Uterus (tissue), 4 donors: ENCODE data around the gene RAB7A. TPM values are rescaled to one million over a fixed set of nuclear protein-coding genes. Genes with fewer than 3 reads are reported as not detected.

Experiments used
- DNase-seq, 2 donors: peaks; one replicate each; pipeline ENCODE4 v3.0.0-alpha.2; 2019 to 2020
- H3K27ac ChIP-seq, 2 donors: fragments of 200-600 bp; sonication (generic); 1 replicate in 1 of 2; 2 replicates in 1 of 2; pipeline ENCODE4 v1.5.1; 2016 to 2018
- H3K27me3 ChIP-seq, 2 donors: fragments of 200-600 bp; sonication (generic); one replicate each; pipeline ENCODE4 v1.5.1; 2018 to 2019; ENCODE audit warnings: control low read depth in 1 of 2
- H3K36me3 ChIP-seq, 2 donors: fragments of 200-600 bp; sonication (generic); one replicate each; pipeline ENCODE4 v1.5.1; 2019; ENCODE audit warnings: control low read depth in 1 of 2
- H3K4me1 ChIP-seq, 2 donors: fragments of 200-600 bp; sonication (generic); one replicate each; pipeline ENCODE4 v1.5.1; 2018 to 2019; ENCODE audit warnings: control low read depth in 1 of 2
- H3K4me3 ChIP-seq, 2 donors: fragments of 200-600 bp; sonication (generic); 1 replicate in 1 of 2; 2 replicates in 1 of 2; pipeline ENCODE4 v1.5.1; 2018 to 2019; ENCODE audit warnings: mild to moderate bottlenecking in 1 of 2
- H3K9me3 ChIP-seq, 2 donors: fragments of 200-600 bp; sonication (generic); one replicate each; pipeline ENCODE4 v1.5.1; 2019; ENCODE audit warnings: control low read depth in 1 of 2
- CTCF ChIP-seq, 4 experiments: fragments of 200-600 bp in 2 of 4; fragments of 450-650 bp in 2 of 4; sonication (generic) in 2 of 4; IDR thresholded peaks; one replicate each; pipeline ENCODE4 v1.5.1; 2016 to 2019; ENCODE audit warnings: antibody characterized with exemption in 4 of 4, mild to moderate bottlenecking in 2 of 4, moderate library complexity in 1 of 4
- POLR2A ChIP-seq, 2 donors: fragments of 450-650 bp; IDR thresholded peaks; one replicate each; pipeline ENCODE4 v1.6.1; 2016; ENCODE audit warnings: antibody characterized with exemption in 2 of 2, mild to moderate bottlenecking in 1 of 2, moderate library complexity in 1 of 2
- intact Hi-C: fragments of 100-400 bp; cut with DNase I; formaldehyde crosslinking; loops from one replicate; pipeline ENCODE4 v1.15.1; 2023; ENCODE audit warnings: low total_unique reads
- total RNA-seq, 4 donors: library from RNA; depleted of rRNA in 3 of 4; stranded (reverse); fragments of >200 nt in 3 of 4; gene quantifications; one replicate each; pipeline versions ENCODE4 v1.1.0 to v1.2.4, GENCODE V29; 2014 to 2023
- donor health status: DM: yes; HTN: yes; CAD: no.

Gene RAB7A
- 100 to 1,000 TPM in 1 of 4 donors, 10 to 100 TPM in 3; 32.8 to 224 (median 70.6) TPM for total RNA-seq

- Histone ChIP-seq H3K27me3 (no peaks in the 10 kb centered on the region), H3K36me3 (no peaks in the 10 kb centered on the region), H3K4me3 (peak within 1 kb of the TSS; percentile 60 to 99), H3K27ac (peak within 1 kb of the TSS; percentile 89 to 94), H3K9me3 (no peaks in the 10 kb centered on the region), H3K4me1 (peaks cover 10 to 16% of the 10 kb centered on the region in 2 donors)
- DNase-seq, result peak; percentile 99
- TF ChIP-seq POLR2A (IDR thresholded peaks at IDR 0.05) (peak; percentile 87 to 92), CTCF (IDR thresholded peaks at IDR 0.05) (peak in 1 of 4 experiments; percentile 36)
- intact Hi-C loops, result no loop called here
Observed at GRCh38 chr3:128726023-128727016, at the start of gene RAB7A. Gene RAB7A (plus strand): TSS chr3:128726183. CDS start chr3:128795368, 69,185 bp downstream.

GRCh38 chr3:128679338-128679737 is 46.6 kb upstream of the RAB7A start:
- intact Hi-C loops, result no loop called here
- Histone ChIP-seq H3K36me3 (no peaks in the 10 kb centered on the region), H3K4me1 (no peaks in the 10 kb centered on the region), H3K27me3 (no peaks in the 10 kb centered on the region), H3K9me3 (no peaks in the 10 kb centered on the region), H3K27ac (no peak overlapping the region), H3K4me3 (no peak overlapping the region)
- TF ChIP-seq POLR2A (IDR thresholded peaks at IDR 0.05), result no peak
- no peak for TF ChIP-seq CTCF (IDR thresholded peaks at IDR 0.05)
- no peak for DNase-seq

GRCh38 chr3:128680603-128681368 is 45.2 kb upstream of the RAB7A start:
- no peaks in the 10 kb centered on the region for H3K9me3 ChIP-seq
- no peaks in the 10 kb centered on the region for H3K4me1 ChIP-seq
- DNase-seq, result peak; percentile 99
- peak overlapping the region; percentile 62 to 68 for H3K4me3 ChIP-seq
- no peaks in the 10 kb centered on the region for H3K27me3 ChIP-seq
- intact Hi-C loops, result no loop called here
- TF ChIP-seq POLR2A (IDR thresholded peaks at IDR 0.05) (peak; percentile 67 to 93), CTCF (IDR thresholded peaks at IDR 0.05) (peak; percentile 97 to 100 (median 99))
- peak overlapping the region; percentile 92 to 96 for H3K27ac ChIP-seq
- H3K36me3 ChIP-seq, result no peaks in the 10 kb centered on the region

GRCh38 chr3:128681369-128681829 is 44.6 kb upstream of the RAB7A start:
- intact Hi-C loops, result no loop called here
- TF ChIP-seq CTCF (IDR thresholded peaks at IDR 0.05) (no peak), POLR2A (IDR thresholded peaks at IDR 0.05) (no peak)
- no peak for DNase-seq

More at GRCh38 chr3:128681369-128681829, 44.6 kb upstream of the RAB7A start:
- peak overlapping the region; percentile 92 to 96 for H3K27ac ChIP-seq
- no peaks in the 10 kb centered on the region for H3K36me3 ChIP-seq
- H3K27me3 ChIP-seq, result no peaks in the 10 kb centered on the region
- H3K4me3 ChIP-seq, result peak overlapping the region; percentile 62 to 68
- no peaks in the 10 kb centered on the region for H3K4me1 ChIP-seq
- H3K9me3 ChIP-seq, result no peaks in the 10 kb centered on the region
